H1 (cell line): ENCODE measurements around the gene NEDD4. TPM values are rescaled to one million over a fixed set of nuclear protein-coding genes. Genes with fewer than 3 reads are reported as not detected.

Experiments
- POLR2AphosphoS5 ChIP-seq: IDR thresholded peaks from 2 replicates; pipeline ENCODE4 v1.6.1; 2011; ENCODE audit warnings: low read depth, low read length
- polyA plus RNA-seq, 7 experiments: library from polyadenylated mRNA; depleted of rRNA in 3 of 7; stranded (reverse) in 5 of 7; unstranded in 2 of 7; fragments of >200 nt in 5 of 7; fragments of 200-250 nt in 2 of 7; gene quantifications; 1 replicate in 5 of 7; 2 replicates in 1 of 7; 4 replicates in 1 of 7; pipeline versions ENCODE4 v1.2.1 to v1.2.3, GENCODE V29; 2011 to 2013; ENCODE audit warnings: missing spikeins in 2 of 7, mixed read lengths in 2 of 7
- total RNA-seq: library from RNA; stranded (reverse); fragmentation: NEBNext Ultra II Directional; extraction: Animal tissue kit (Norgen Biotek cat#: 25700); gene quantifications from 2 replicates; pipeline ENCODE4 v1.2.1, GENCODE V29; 2021

NEDD4 gene
- total and polyA plus RNA-seq, 2 of the 8 experiments (the other 6 are each of a cell fraction or from before 2014, with no cell fraction given), result 0.95 to 3.9 TPM

GRCh38 chr15:55782901-55783300 is 210.5 kb downstream of the NEDD4 start (continued):
- no peak for TF ChIP-seq POLR2AphosphoS5
- TF ChIP-seq, all 59 proteins: peak for 0
